Measurements from ENCODE around the gene MPI. TPM values are rescaled to one million over a fixed set of nuclear protein-coding genes. Genes with fewer than 3 reads are reported as not detected.
A peak's percentile ranks its signal among the peaks of the same experiment; 100 is the strongest.
"Not testable (repeated sequence)": the region's sequence is repeated elsewhere in the genome, so short reads cannot be mapped to it uniquely, and the experiment has no call there.

The MPI gene
- total RNA-seq, 2 experiments from 2014 or later: 55.7 to 56.7 TPM

- Mint-ChIP-seq H3K4me1 (ENCODE audit: low read depth) (peaks cover 44% of the 10 kb centered on the region), H3K36me3 (ENCODE audit: low read depth) (peaks cover 28% of the 10 kb centered on the region), H3K9me3 (ENCODE audit: insufficient read depth) (no peaks in the 10 kb centered on the region), H3K4me3 (peak within 1 kb of the TSS; percentile 99), H3K27ac (peak within 1 kb of the TSS; percentile 94), H3K27me3 (ENCODE audit: low read depth) (peaks cover 6% of the 10 kb centered on the region)
- CTCF ChIA-PET: interaction anchor here (0.9 to 4.1 kb wide), 5 partner anchors 9 to 31 kb away, joined by 3 to 26 read pairs (median 3); no protein-coding TSS in a partner anchor
- DNase-seq: peak; percentile 95
- peak; percentile 96 for ATAC-seq
- POLR2A ChIA-PET: interaction anchor here (0.6 to 1.6 kb wide), 9 partner anchors 18 to 327 kb away, joined by 3 to 5 read pairs (median 4); partner anchors contain the start of gene COX5A
Measured at GRCh38 chr15:74873036-74873755, 16.6 kb upstream of the MPI start, which contains the start of gene SCAMP2. SCAMP2 (minus strand) TSS chr15:74873365; CDS start chr15:74873255, 110 bp downstream.

- Mint-ChIP-seq H3K27ac (peak overlapping the region; percentile 94), H3K36me3 (ENCODE audit: low read depth) (peaks cover 24% of the 10 kb centered on the region), H3K4me1 (ENCODE audit: low read depth) (peaks cover 37% of the 10 kb centered on the region), H3K27me3 (ENCODE audit: low read depth) (peaks cover 6% of the 10 kb centered on the region), H3K4me3 (peak overlapping the region; percentile 99), H3K9me3 (ENCODE audit: insufficient read depth) (no peaks in the 10 kb centered on the region)
- DNase-seq: peak; percentile 52
- CTCF ChIA-PET: interaction anchor here (0.9 to 4.1 kb wide), 4 partner anchors 10 to 30 kb away, joined by 3 to 26 read pairs (median 4); no protein-coding TSS in a partner anchor
- peak; percentile 4 for ATAC-seq
- POLR2A ChIA-PET: interaction anchor here (0.6 to 1.6 kb wide), 7 partner anchors 14 to 87 kb away, joined by 3 to 5 read pairs (median 4); partner anchors contain the start of gene COX5A
Measured at GRCh38 chr15:74873756-74874424, 16.0 kb upstream of the MPI start.

GRCh38 chr15:74878273-74878672 is 11.6 kb upstream of the MPI start:
- CTCF ChIA-PET: interaction anchor here (3.8 kb wide), 1 partner anchor 24 kb away, joined by 15 read pairs; no protein-coding TSS in a partner anchor
- Mint-ChIP-seq H3K9me3 (ENCODE audit: insufficient read depth) (no peaks in the 10 kb centered on the region), H3K36me3 (ENCODE audit: low read depth) (peaks cover 4% of the 10 kb centered on the region), H3K27me3 (ENCODE audit: low read depth) (peaks cover 10% of the 10 kb centered on the region), H3K27ac (no peak overlapping the region), H3K4me3 (no peak overlapping the region), H3K4me1 (ENCODE audit: low read depth) (peaks cover 8% of the 10 kb centered on the region)
- POLR2A ChIA-PET: no interaction called here
- no peak for ATAC-seq
- no peak for DNase-seq

GRCh38 chr15:74882528-74882927 is 7.3 kb upstream of the MPI start:
- H3K27ac Mint-ChIP-seq: no peak overlapping the region
- H3K4me3 Mint-ChIP-seq: no peak overlapping the region
- ATAC-seq (no peak), DNase-seq (no peak)
- ChIA-PET POLR2A (no interaction called here), CTCF (interaction anchor here (0.8 to 3.9 kb wide), 3 partner anchors 12 to 111 kb away, joined by 3 to 41 read pairs (median 11); no protein-coding TSS in a partner anchor)
- H3K27me3 Mint-ChIP-seq (ENCODE audit: low read depth): peaks cover 4% of the 10 kb centered on the region
- H3K4me1 Mint-ChIP-seq (ENCODE audit: low read depth): peaks cover 20% of the 10 kb centered on the region
- no peaks in the 10 kb centered on the region for H3K9me3 Mint-ChIP-seq (ENCODE audit: insufficient read depth)
- peaks cover 4% of the 10 kb centered on the region for H3K36me3 Mint-ChIP-seq (ENCODE audit: low read depth)

- CTCF ChIA-PET: interaction anchor here (0.6 to 3.9 kb wide), 6 partner anchors 9 to 114 kb away, joined by 3 to 41 read pairs (median 4); no protein-coding TSS in a partner anchor
- no peak for ATAC-seq
- Mint-ChIP-seq H3K4me1 (ENCODE audit: low read depth) (peaks cover 27% of the 10 kb centered on the region), H3K27ac (peak overlapping the region; percentile 30), H3K36me3 (ENCODE audit: low read depth) (peaks cover 4% of the 10 kb centered on the region), H3K4me3 (no peak overlapping the region), H3K27me3 (ENCODE audit: low read depth) (peaks cover 4% of the 10 kb centered on the region), H3K9me3 (ENCODE audit: insufficient read depth) (no peaks in the 10 kb centered on the region)
- POLR2A ChIA-PET: interaction anchor here (0.7 kb wide), 1 partner anchor 32 kb away, joined by 8 read pairs; no protein-coding TSS in a partner anchor
- no peak for DNase-seq
Measured at GRCh38 chr15:74884428-74885223, 5.2 kb upstream of the MPI start.

- Mint-ChIP-seq H3K4me1 (ENCODE audit: low read depth) (peaks cover 33% of the 10 kb centered on the region), H3K27me3 (ENCODE audit: low read depth) (peaks cover 4% of the 10 kb centered on the region), H3K27ac (no peak overlapping the region), H3K36me3 (ENCODE audit: low read depth) (peaks cover 7% of the 10 kb centered on the region), H3K9me3 (ENCODE audit: insufficient read depth) (no peaks in the 10 kb centered on the region), H3K4me3 (no peak overlapping the region)
- CTCF ChIA-PET: interaction anchor here (3.9 kb wide), 1 partner anchor 15 kb away, joined by 41 read pairs; no protein-coding TSS in a partner anchor
- ATAC-seq: no peak
- POLR2A ChIA-PET: interaction anchor here (0.7 kb wide), 1 partner anchor 733 kb away, joined by 3 read pairs; no protein-coding TSS in a partner anchor
- DNase-seq: no peak
Measured at GRCh38 chr15:74885461-74885860, 4.4 kb upstream of the MPI start.

GRCh38 chr15:74887537-74888193 is 2.2 kb upstream of the MPI start:
- DNase-seq; H3K4me3 Mint-ChIP-seq; H3K9me3 Mint-ChIP-seq (ENCODE audit: insufficient read depth); H3K27me3 Mint-ChIP-seq (ENCODE audit: low read depth); ATAC-seq; H3K27ac Mint-ChIP-seq: not testable (repeated sequence)
- ChIA-PET POLR2A (interaction anchor here (0.6 kb wide), 2 partner anchors 14 to 30 kb away, joined by 3 to 5 read pairs; no protein-coding TSS in a partner anchor), CTCF (interaction anchor here (0.7 to 2.8 kb wide), 4 partner anchors 14 to 315 kb away, joined by 3 to 40 read pairs (median 4); no protein-coding TSS in a partner anchor)
- Mint-ChIP-seq H3K4me1 (ENCODE audit: low read depth) (peaks cover 54% of the 10 kb centered on the region), H3K36me3 (ENCODE audit: low read depth) (peaks cover 19% of the 10 kb centered on the region)

GRCh38 chr15:74888716-74889115 is 1.1 kb upstream of the MPI start:
- ChIA-PET POLR2A (interaction anchor here (0.7 to 2.0 kb wide), 3 partner anchors 11 to 69 kb away, joined by 4 to 11 read pairs (median 5); no protein-coding TSS in a partner anchor), CTCF (interaction anchor here (0.7 to 2.8 kb wide), 2 partner anchors 12 to 118 kb away, joined by 3 to 40 read pairs; no protein-coding TSS in a partner anchor)
- Mint-ChIP-seq H3K4me1 (ENCODE audit: low read depth) (peaks cover 59% of the 10 kb centered on the region), H3K4me3 (peak overlapping the region; percentile 91), H3K27me3 (ENCODE audit: low read depth) (no peaks in the 10 kb centered on the region), H3K36me3 (ENCODE audit: low read depth) (peaks cover 28% of the 10 kb centered on the region), H3K27ac (peak overlapping the region; percentile 50), H3K9me3 (ENCODE audit: insufficient read depth) (no peaks in the 10 kb centered on the region)
- DNase-seq (no peak), ATAC-seq (no peak)

- H3K9me3 Mint-ChIP-seq (ENCODE audit: insufficient read depth): no peaks in the 10 kb centered on the region
- peak; percentile 30 for DNase-seq
Measured at GRCh38 chr15:74889390-74889882, 406 bp upstream of the MPI start.

GRCh38 chr15:74890665-74890960 is 771 bp downstream of the MPI start:
- DNase-seq (no peak), ATAC-seq (no peak)
- Mint-ChIP-seq H3K27me3 (ENCODE audit: low read depth) (no peaks in the 10 kb centered on the region), H3K27ac (peak overlapping the region; percentile 89), H3K4me1 (ENCODE audit: low read depth) (peaks cover 52% of the 10 kb centered on the region), H3K4me3 (peak overlapping the region; percentile 91), H3K36me3 (ENCODE audit: low read depth) (peaks cover 36% of the 10 kb centered on the region), H3K9me3 (ENCODE audit: insufficient read depth) (no peaks in the 10 kb centered on the region)
- POLR2A ChIA-PET: interaction anchor here (1.5 kb wide), 1 partner anchor 107 kb away, joined by 3 read pairs; no protein-coding TSS in a partner anchor
- CTCF ChIA-PET: interaction anchor here (1.3 to 2.8 kb wide), 2 partner anchors 11 to 34 kb away, joined by 3 to 40 read pairs; no protein-coding TSS in a partner anchor

More at GRCh38 chr15:74889390-74889882, 406 bp upstream of the MPI start:
- Mint-ChIP-seq H3K36me3 (ENCODE audit: low read depth) (peaks cover 30% of the 10 kb centered on the region), H3K4me3 (peak overlapping the region; percentile 91), H3K27me3 (ENCODE audit: low read depth) (no peaks in the 10 kb centered on the region), H3K4me1 (ENCODE audit: low read depth) (peaks cover 56% of the 10 kb centered on the region), H3K27ac (peak overlapping the region; percentile 89)
- CTCF ChIA-PET: interaction anchor here (0.6 to 2.8 kb wide), 4 partner anchors 12 to 121 kb away, joined by 3 to 40 read pairs (median 3); partner anchors contain the start of gene FAM219B
- POLR2A ChIA-PET: interaction anchor here (0.8 to 2.0 kb wide), 5 partner anchors 11 to 112 kb away, joined by 3 to 11 read pairs (median 5); no protein-coding TSS in a partner anchor
- ATAC-seq: peak; percentile 10
